GOT3 (cell line): ENCODE results near the gene DOCK4.

Experiments used
- DNase-seq: peaks from one replicate; lab custom pipeline; 2025; ENCODE audit warnings: mixed read lengths; lab: John Stamatoyannopoulos, UW

DOCK4 gene

DNA sequence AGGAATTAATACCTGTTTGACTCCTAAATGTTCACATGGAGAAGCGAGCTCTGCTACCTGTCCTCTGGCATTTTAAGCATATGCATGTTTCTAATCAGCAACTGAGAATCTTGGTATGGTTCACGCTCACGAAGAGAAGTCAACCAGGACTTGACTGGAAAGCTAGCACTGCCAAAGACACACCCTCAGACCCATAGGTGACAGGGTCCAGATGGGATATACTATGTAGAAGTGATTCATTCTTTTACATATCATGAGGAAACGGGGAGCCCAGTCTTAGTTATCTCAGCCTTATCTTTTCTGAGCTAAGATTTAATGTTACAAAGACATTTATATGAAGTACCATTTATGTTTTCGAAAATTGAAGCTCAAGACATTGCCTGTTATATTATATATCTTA lies 313.0 kb downstream of the DOCK4 start:
- no peak for DNase-seq

DNA sequence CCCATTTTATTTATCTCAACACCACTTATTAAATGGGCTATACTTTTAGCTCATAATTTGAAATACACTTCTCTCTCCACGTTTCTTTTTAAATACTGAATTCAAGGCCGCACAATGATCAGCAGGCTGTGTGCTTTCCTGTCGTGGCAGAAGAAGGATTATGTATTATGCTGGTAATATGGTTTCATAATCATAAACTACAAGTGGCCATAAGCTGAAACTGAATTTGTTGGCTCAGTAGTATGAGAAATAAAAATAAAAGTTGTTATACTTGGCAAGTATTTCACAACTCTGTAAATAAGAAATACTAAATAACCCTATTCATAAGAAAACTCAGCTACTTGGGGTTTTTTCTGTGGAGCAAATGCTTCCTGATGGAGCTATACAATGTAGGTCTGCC lies 313.6 kb downstream of the DOCK4 start:
- no peak for DNase-seq

- no peak for DNase-seq
Measured at GRCh38 chr7:111887734-111888133, 318.5 kb downstream of the DOCK4 start.

GRCh38 chr7:111886233-111886632 lies 320.0 kb downstream of the DOCK4 start:
- no peak for DNase-seq

DNA sequence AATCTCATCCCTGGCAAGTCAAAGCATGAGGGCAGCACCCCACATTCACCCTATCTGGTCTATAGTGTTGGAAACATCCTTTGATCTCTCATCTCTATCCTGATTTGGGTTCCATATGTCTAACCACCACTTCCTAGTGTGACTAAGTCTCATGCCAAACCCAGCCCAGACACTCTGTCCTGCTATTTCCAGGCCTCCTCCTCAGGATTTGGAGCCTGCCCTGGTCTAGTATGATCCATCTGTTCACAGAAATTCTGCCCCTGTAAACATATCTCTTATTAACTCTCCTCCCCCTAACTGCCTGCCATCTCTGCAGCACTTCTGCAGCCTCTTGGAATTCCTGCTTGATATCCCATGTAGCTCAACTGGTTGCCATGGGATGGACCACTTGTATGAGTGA lies 323.0 kb downstream of the DOCK4 start:
- no peak for DNase-seq

GRCh38 chr7:111878785-111879184 lies 327.4 kb downstream of the DOCK4 start:
- DNase-seq, result no peak

DNA sequence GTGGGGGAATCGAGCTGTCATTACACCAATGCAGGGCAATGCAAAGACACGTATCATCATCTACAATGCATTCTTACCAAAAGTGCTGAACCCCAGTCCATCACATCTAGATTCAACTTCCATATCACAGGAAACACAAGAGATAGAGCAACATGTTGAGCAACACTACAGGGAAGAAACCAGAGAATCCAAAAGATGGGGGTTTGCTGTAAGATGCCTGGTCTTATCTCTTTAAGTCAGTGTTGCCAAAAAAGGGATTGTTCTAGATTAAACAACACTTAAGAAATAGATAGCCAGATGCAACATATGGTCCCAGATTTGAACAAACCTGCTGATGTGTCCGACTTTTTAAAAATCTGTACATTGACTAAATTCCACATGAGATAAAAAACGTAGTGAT lies 328.3 kb downstream of the DOCK4 start:
- DNase-seq, result no peak

DNA sequence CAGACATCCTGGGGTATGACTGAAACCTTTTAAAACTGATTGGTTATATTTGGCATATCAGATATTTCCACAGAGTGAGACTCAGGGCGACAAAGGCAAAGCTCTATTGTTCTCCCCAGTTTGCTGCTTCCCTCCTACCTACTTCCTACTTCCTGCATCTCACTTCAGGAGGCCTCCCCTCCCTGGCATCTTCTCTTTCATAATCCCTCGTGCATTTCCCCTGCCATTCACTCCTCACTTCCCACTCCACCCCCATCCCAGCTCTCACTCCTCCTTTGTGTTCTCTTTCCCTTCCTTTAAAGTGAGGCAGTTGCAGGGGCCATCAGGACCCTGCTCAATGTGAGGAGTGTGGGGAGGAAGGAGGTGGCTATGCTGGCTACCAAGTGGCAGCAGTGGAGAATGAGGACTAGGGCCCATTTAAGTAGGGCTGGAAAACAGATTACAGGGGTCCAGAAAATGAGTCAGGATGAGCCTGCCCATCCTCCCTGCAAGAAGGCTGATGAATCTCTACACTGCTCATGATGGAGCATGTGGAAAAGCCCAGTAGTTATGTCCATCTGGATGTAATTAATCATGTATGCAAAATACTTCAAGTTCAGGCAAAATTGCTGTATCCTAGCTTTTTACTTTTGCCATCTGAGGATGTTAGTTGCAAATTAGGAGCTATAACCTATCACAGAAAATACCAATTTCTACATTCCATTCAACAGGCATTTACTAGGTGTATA lies 332.1 kb downstream of the DOCK4 start:
- DNase-seq, result no peak

- no peak for DNase-seq
Measured at GRCh38 chr7:111873326-111873646, 332.9 kb downstream of the DOCK4 start.

DNA sequence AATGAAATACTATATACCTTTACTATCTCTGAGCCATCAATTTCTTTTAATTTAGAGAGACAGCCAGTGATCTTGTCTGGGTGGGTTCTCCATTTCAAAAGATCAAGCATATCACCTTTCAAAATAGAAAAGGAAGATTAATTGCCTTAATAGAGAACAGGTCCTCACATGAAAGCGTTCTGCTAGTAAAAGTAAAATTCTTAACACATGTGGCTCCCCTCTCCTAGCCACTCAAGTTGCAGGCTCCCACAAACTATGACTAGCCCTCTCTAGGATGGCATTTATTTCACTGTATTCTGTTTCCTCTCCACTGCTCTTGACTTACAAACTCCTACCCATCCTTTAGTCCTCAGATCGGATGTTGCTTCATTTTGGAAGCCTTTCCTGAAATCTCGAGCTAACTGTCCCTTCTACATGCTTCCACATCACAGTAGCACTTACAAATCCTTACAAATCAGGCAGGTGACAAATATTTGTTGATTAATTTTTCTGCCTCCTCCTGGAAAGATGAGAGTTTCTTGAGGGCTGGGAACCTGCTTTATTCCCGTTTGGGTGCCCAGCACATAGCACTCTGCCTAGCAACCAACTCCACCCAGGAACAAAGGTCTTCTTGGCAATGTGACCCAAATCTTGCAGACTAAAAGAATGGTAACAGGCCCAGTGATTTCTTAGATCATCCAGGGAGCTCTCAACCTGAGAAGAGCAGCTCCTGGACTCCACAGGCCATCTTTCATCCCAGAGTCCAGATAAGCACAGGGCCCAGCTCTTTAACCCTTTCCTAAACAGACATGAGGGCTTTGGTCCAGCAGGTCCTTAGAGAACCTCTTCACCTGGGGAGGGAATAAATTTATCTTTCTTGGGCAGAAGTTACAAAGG lies 333.5 kb downstream of the DOCK4 start:
- DNase-seq, result no peak

- DNase-seq, result no peak
Measured at GRCh38 chr7:111871283-111871682, 334.9 kb downstream of the DOCK4 start.

GRCh38 chr7:111869280-111869679 lies 336.9 kb downstream of the DOCK4 start:
- no peak for DNase-seq

- no peak for DNase-seq
Measured at GRCh38 chr7:111867348-111867931, 338.8 kb downstream of the DOCK4 start.

DNA sequence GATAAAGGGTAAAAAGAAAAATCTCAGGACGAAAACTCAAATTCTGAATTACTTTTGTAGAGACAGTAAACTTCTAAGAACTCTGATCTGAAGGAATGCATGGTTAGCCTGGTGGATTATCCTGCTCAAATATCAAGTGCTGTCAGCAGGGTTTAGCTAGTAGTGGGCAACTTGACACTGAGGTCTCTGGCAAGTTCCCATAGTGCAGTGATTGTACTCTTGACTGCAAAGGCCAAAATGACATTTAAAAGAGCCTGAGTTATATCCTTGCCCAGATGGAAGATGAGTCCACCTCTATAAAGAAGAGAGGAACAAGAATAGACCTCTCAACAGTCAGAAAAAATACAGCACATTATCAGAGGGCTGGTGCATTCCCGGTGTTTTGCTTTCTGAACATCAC lies 339.4 kb downstream of the DOCK4 start:
- no peak for DNase-seq

DNA sequence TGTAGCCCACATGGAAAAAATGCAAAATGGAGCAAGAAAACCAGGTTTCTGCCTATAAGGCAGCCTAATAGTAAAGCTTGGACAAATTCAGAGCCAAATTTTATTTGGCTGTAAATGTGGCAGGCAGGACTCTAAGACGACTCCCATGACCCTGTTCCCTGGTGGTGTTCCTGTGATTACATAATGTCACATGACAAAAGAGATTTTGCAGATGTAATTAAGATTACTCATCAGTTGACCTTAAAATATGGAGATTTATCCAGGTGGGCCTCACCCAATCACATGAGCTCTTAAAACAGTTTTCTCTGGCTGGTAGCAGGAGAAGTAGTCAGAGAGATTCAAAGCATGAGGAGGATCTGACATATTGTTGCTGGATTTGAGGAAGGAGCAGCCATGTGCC lies 340.8 kb downstream of the DOCK4 start:
- DNase-seq, result no peak

- DNase-seq, result no peak
Measured at GRCh38 chr7:111864291-111864976, 341.8 kb downstream of the DOCK4 start.

GRCh38 chr7:111863269-111863668 lies 342.9 kb downstream of the DOCK4 start:
- DNase-seq, result no peak

DNA sequence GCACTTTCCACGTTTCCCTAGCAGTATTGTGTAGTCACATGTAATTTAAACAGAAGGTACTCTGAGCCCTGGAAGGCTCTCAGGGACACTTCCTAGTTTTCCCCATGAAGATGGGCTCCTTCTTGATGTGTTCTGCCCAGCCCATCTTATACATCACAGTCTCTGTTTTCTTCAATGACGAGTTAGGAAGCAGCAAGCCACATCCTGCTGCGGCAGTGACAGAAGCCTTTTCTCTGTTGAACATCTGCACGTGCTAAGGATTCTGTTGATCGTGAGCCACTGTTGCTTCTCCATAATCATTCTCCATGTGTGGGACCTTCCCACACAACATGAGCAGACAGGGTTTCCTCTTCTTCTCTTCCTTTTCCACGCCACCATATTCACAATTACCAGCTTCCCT lies 346.0 kb downstream of the DOCK4 start:
- DNase-seq, result no peak

- DNase-seq, result no peak
Measured at GRCh38 chr7:111858331-111858730, 347.9 kb downstream of the DOCK4 start.

DNA sequence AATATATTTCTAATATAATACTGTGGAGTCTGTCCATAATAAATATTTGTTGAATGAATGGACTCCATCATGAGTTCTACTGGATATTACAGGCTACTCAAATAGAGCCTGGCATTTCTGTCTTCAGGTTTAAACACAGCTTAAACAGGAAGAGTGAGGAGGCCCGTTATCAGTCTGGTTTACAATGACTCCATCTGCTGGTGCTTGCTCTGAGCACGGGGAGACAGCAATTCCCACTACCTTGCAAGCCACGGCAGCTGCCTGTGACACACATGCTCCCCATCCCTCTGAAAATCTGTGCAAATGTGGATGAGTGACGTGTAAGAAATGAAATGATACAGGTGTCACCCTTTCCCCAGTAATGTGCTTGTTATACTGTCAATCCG lies 350.4 kb downstream of the DOCK4 start:
- DNase-seq, result no peak

DNA sequence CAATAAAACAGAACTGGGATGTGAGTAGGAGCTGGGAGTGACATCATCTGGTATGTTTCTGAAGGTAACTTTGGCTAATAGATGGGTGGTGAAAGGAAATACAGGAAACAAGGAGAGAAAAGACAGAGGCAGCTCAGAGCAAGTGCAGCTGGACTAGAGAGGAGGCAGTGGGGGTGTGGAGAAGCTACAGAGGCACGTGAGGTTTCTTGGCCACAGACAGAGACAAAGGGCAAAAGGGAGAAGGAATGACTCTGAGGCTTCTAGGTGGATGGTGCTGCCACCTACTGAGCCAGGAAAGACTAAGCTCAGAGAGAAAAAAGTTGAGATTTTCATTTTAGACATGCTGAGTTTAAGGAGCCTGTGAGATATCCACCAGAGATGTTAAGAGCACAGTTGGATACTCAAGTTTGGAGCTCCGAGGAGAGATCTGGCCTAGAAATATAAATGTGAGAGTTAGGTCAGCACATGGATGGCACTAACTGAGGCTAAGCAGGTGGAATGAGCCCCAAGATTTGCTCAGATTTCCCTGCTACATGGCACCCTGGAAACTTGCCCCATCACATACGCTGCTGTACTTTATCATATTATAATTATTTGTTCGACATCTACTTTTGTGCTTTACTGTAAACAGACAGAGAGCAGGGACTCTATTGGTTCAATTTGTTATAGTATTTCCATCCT lies 350.9 kb downstream of the DOCK4 start:
- DNase-seq, result no peak
